Mesendoderm (in vitro differentiated cells): ENCODE data around the gene C1QB.

Experiments
- DNase-seq: peaks from one replicate; pipeline ENCODE4 v3.0.0; 2013
- H2AK5ac ChIP-seq: 2 replicates; pipeline ENCODE4 v1.6.1; 2013; ENCODE audit warnings: low read length, inconsistent platforms
- H2BK120ac ChIP-seq: 2 replicates; pipeline ENCODE4 v1.6.1; 2013; ENCODE audit warnings: low read depth, mild to moderate bottlenecking, low read length, moderate library complexity, mixed read lengths
- H2BK15ac ChIP-seq: replicated peaks from 2 replicates; pipeline ENCODE4 v1.6.1; 2013; ENCODE audit warnings: low read depth, mild to moderate bottlenecking, moderate library complexity
- H2BK5ac ChIP-seq: 2 replicates; pipeline ENCODE4 v1.6.1; 2013; ENCODE audit warnings: low read length, inconsistent platforms
- H3K18ac ChIP-seq: 2 replicates; pipeline ENCODE4 v1.6.1; 2013; ENCODE audit warnings: mild to moderate bottlenecking, low read length, mixed read lengths
- H3K23ac ChIP-seq: one replicate; pipeline ENCODE4 v1.6.1; 2013; ENCODE audit warnings: low read length
- H3K27ac ChIP-seq: 2 replicates; pipeline ENCODE4 v1.5.1; 2013; ENCODE audit warnings: low read depth, mild to moderate bottlenecking, inconsistent platforms, low read length, moderate library complexity
- H3K27me3 ChIP-seq: 2 replicates; pipeline ENCODE4 v1.6.1; 2013; ENCODE audit warnings: low read length, control low read depth, mild to moderate bottlenecking, inconsistent platforms; ENCODE audit not compliant: insufficient read depth, poor library complexity
- H3K36me3 ChIP-seq: 2 replicates; pipeline ENCODE4 v1.6.1; 2013; ENCODE audit warnings: low read length, inconsistent platforms; ENCODE audit not compliant: control insufficient read depth, insufficient read depth
- H3K4ac ChIP-seq: one replicate; pipeline ENCODE4 v1.6.1; 2013; ENCODE audit warnings: low read depth, mild to moderate bottlenecking, low read length, moderate library complexity
- H3K4me1 ChIP-seq: 2 replicates; pipeline ENCODE4 v1.6.1; 2013; ENCODE audit warnings: low read depth, low read length, inconsistent platforms; ENCODE audit not compliant: control insufficient read depth
- H3K4me2 ChIP-seq: 2 replicates; pipeline ENCODE4 v1.6.1; 2013; ENCODE audit warnings: low read length
- H3K4me3 ChIP-seq: 2 replicates; pipeline ENCODE4 v1.5.1; 2013; ENCODE audit warnings: mild to moderate bottlenecking, low read length
- H3K56ac ChIP-seq: one replicate; pipeline ENCODE4 v1.6.1; 2013; ENCODE audit warnings: low read length
- H3K79me1 ChIP-seq: 2 replicates; pipeline ENCODE4 v1.6.1; 2013; ENCODE audit warnings: low read length, inconsistent platforms
- H3K79me2 ChIP-seq: 2 replicates; pipeline ENCODE4 v1.6.1; 2013; ENCODE audit warnings: mild to moderate bottlenecking, low read length; ENCODE audit not compliant: control insufficient read depth, insufficient read depth
- H3K9ac ChIP-seq: 2 replicates; pipeline ENCODE4 v1.6.1; 2013; ENCODE audit warnings: low read length, inconsistent platforms
- H4K5ac ChIP-seq: one replicate; pipeline ENCODE4 v1.6.1; 2013; ENCODE audit warnings: low read length
- H4K8ac ChIP-seq: one replicate; pipeline ENCODE4 v1.6.1; 2013; ENCODE audit warnings: low read depth, mild to moderate bottlenecking, control low read depth, low read length, moderate library complexity
- WGBS: extraction: QIAGEN DNeasy Blood & Tissue Kit; methylation state at CpG from one replicate; pipeline ENCODE4 v1.1.7; 2013; ENCODE audit warnings: low lambda C conversion rate, missing lambda C conversion rate; ENCODE audit not compliant: insufficient coverage; ENCODE audit errors: extremely low coverage; 5-methylcytosine and 5-hydroxymethylcytosine counted together

The C1QB gene

DNA sequence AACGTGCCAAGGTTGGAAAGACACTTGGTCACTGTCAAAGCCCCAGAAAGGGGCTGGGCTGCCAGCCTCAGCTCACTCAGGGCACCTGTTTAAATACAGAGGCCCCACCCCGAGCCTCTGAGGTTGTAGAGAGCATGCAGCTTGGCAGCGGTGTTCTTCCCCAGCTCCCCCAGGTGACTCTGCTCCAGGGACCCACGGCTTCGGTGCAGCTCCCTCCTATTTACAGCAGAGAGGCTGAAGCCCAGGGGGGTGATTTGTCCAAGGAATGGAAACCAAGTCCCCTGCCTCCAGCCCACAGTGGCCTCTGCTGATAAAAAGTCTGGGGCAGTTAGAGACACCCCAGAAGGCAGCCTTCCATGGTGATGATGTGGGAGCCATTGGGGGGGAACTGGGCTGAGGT, 25.7 kb upstream of the C1QB start:
- no peaks in the 10 kb centered on the region for H3K27me3 ChIP-seq

DNA sequence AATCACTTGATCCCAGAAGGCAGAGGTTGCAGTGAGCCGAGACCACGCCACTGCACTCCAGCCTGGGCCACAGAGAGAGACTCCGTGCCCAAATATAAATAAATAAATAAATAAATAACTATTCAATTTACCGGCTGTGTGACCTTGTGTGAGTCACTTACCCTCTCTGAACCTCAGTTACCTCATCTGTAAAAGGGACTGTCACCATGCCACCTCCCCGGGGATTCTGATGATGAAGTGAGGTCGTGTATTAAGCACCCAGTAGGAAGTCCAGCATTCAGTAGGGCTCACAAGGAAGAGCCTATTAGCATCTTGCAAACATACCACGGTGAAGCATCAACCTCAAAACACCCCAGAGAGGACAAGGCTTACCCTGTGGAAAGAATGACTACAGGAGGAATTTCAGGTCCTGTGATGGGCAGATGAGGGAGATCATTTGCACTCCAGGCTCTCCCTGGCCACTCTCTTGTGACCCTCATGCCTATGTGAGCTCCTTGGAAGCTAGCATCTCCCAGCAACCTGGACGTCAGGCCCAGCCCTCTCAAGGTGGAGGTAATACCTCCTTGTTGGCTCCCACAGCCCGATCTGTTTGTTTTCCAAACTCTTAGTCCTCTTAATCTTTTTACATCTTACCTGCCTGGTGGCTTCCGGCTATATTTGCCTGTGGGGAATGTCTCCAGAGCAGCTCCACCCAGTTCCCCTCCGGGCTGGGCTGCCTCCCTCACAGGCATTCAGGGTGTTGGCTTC, 24.2 kb upstream of the C1QB start:
- Histone ChIP-seq H3K79me1 (no peaks in the 10 kb centered on the region), H3K4me2 (no peak overlapping the region), H2BK120ac (no peak overlapping the region), H2BK15ac (no peak overlapping the region), H3K36me3 (no peaks in the 10 kb centered on the region), H3K27ac (no peak overlapping the region), H3K4me3 (no peak overlapping the region), H3K23ac (peak overlapping the region; percentile 80), H3K79me2 (no peaks in the 10 kb centered on the region), H2AK5ac (no peak overlapping the region), H3K18ac (no peak overlapping the region), H4K5ac (no peak overlapping the region), H3K9ac (no peak overlapping the region), H3K27me3 (no peaks in the 10 kb centered on the region), H2BK5ac (no peak overlapping the region), H4K8ac (no peak overlapping the region), H3K56ac (peak overlapping the region; percentile 15), H3K4ac (no peak overlapping the region), H3K4me1 (peaks cover 4% of the 10 kb centered on the region)
- peak; percentile 52 for DNase-seq
- no CpG with 5 or more reads among the region's 11 CpGs for WGBS

More for the DNA sequence above, 25.7 kb upstream of the C1QB start:
- WGBS: no CpG with 5 or more reads among the region's 5 CpGs
- H2BK15ac ChIP-seq: no peak overlapping the region
- no peak overlapping the region for H3K4me3 ChIP-seq
- no peaks in the 10 kb centered on the region for H3K79me1 ChIP-seq
- H3K4ac ChIP-seq: no peak overlapping the region
- H3K4me2 ChIP-seq: no peak overlapping the region
- no peak overlapping the region for H2AK5ac ChIP-seq
- H3K9ac ChIP-seq: no peak overlapping the region
- H4K8ac ChIP-seq: no peak overlapping the region
- H3K56ac ChIP-seq: no peak overlapping the region
- H2BK5ac ChIP-seq: no peak overlapping the region
- no peaks in the 10 kb centered on the region for H3K79me2 ChIP-seq
- DNase-seq: no peak
- no peak overlapping the region for H2BK120ac ChIP-seq
- no peak overlapping the region for H3K27ac ChIP-seq
- no peaks in the 10 kb centered on the region for H3K36me3 ChIP-seq
- H3K18ac ChIP-seq: no peak overlapping the region
- H3K23ac ChIP-seq: no peak overlapping the region
- peaks cover 4% of the 10 kb centered on the region for H3K4me1 ChIP-seq
- H4K5ac ChIP-seq: no peak overlapping the region

DNA sequence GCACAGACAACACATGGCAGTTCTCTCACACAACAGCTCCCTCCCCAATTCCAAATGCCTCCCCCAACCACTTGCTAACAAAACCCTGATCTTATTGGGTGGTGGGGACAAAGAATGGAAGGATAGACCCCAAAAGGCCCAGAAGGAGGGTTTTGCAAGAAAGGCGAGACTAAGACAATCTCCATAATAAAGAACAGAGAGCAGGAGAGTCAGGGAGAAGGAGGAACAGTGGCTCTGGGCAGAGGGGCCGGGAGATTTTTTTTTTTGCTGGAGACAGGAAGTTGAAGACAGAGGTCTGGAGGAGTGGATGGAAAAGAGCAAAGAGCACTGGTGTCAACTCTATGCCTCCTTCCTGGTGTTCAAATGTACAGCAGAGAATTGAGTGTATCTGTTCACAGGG, 23.1 kb upstream of the C1QB start:
- Histone ChIP-seq H3K4me3 (no peak overlapping the region), H3K4ac (no peak overlapping the region), H3K27ac (no peak overlapping the region), H2AK5ac (no peak overlapping the region), H4K8ac (no peak overlapping the region), H4K5ac (no peak overlapping the region), H3K4me2 (no peak overlapping the region), H3K36me3 (no peaks in the 10 kb centered on the region), H3K18ac (no peak overlapping the region), H3K23ac (no peak overlapping the region), H3K27me3 (no peaks in the 10 kb centered on the region), H2BK120ac (no peak overlapping the region), H3K79me1 (no peaks in the 10 kb centered on the region), H3K9ac (no peak overlapping the region), H3K79me2 (no peaks in the 10 kb centered on the region), H3K4me1 (peaks cover 4% of the 10 kb centered on the region), H2BK5ac (no peak overlapping the region), H2BK15ac (no peak overlapping the region), H3K56ac (no peak overlapping the region)
- no peak for DNase-seq
- no CpG with 5 or more reads among the region's 2 CpGs for WGBS

DNA sequence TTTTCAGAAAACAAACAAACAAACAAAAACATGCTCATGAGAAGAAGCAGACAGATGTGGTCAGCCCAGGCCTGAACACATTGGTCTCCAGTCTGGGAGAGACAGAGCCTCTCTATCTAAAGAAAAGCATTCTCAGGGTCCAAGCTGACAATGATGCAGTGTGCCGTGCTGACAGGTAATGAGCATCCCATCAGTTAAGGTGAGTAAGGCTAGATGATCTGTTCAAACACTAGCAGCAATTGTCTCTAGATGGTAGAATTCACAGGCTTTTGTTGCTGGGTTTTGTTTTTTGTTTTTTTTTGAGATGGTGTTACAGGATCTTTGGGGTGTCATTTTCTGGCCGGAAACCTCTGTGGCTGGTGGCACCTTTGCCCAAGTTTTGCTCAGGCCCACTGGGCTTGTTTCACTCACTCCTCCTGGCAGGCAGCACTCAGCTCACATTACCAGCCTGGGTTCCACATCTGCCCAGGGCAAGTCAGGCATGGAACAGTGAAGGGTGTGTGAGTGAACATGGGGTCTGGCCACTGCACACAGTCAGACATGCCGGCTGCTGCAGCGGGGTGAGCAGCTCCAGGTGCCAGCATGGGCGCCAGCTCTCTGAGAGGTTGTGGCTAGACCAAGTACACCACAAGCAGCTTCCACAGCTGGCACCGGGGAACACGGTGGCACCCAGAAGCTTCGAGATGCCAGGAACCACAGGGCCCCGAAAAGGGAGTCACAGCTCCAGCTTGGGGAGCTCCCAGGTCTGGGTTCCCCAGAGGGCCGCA, 19.2 kb upstream of the C1QB start:
- H3K27ac ChIP-seq: no peak overlapping the region
- H3K36me3 ChIP-seq: no peaks in the 10 kb centered on the region
- H3K4me3 ChIP-seq: no peak overlapping the region
- H3K4ac ChIP-seq: no peak overlapping the region
- no peak overlapping the region for H3K4me2 ChIP-seq
- peaks cover 4% of the 10 kb centered on the region for H3K4me1 ChIP-seq
- no peaks in the 10 kb centered on the region for H3K79me2 ChIP-seq
- H3K9ac ChIP-seq: no peak overlapping the region
- H3K56ac ChIP-seq: no peak overlapping the region
- H3K18ac ChIP-seq: no peak overlapping the region
- no peak for DNase-seq
- no peak overlapping the region for H4K5ac ChIP-seq
- no peaks in the 10 kb centered on the region for H3K27me3 ChIP-seq
- no peaks in the 10 kb centered on the region for H3K79me1 ChIP-seq
- no CpG with 5 or more reads among the region's 10 CpGs for WGBS
- no peak overlapping the region for H2BK120ac ChIP-seq
- H2BK5ac ChIP-seq: no peak overlapping the region
- no peak overlapping the region for H3K23ac ChIP-seq
- no peak overlapping the region for H4K8ac ChIP-seq
- no peak overlapping the region for H2AK5ac ChIP-seq
- H2BK15ac ChIP-seq: no peak overlapping the region

DNA sequence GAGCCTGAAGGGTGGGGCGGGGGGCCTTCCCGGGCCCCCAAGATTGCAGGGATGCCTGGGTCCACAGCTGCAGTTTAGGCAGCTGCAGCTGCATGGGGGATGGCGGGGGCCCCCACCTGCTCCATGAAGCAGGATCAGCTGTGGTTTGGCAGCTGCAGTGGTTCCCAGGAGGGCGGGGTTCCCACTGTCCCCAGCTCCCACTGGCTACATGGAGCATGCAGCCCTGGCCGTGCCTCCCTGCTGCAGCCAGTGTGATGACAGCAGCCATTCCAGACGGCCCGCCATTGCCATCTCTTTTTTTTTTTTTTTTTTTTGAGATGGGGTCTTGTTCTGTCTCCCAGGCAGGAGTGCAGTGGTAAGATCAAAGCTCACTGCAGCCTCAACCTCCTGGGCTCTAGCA, 17.6 kb upstream of the C1QB start:
- no peaks in the 10 kb centered on the region for H3K27me3 ChIP-seq
- no peak overlapping the region for H3K9ac ChIP-seq
- WGBS: no CpG with 5 or more reads among the region's 7 CpGs
- H3K79me1 ChIP-seq: no peaks in the 10 kb centered on the region
- no peak overlapping the region for H2BK15ac ChIP-seq
- H4K8ac ChIP-seq: no peak overlapping the region
- H3K56ac ChIP-seq: no peak overlapping the region
- no peak overlapping the region for H2BK5ac ChIP-seq
- H3K23ac ChIP-seq: no peak overlapping the region
- no peaks in the 10 kb centered on the region for H3K4me1 ChIP-seq
- no peak overlapping the region for H3K18ac ChIP-seq
- no peak overlapping the region for H2AK5ac ChIP-seq
- no peak for DNase-seq
- H3K79me2 ChIP-seq: no peaks in the 10 kb centered on the region
- no peak overlapping the region for H3K4me3 ChIP-seq
- no peaks in the 10 kb centered on the region for H3K36me3 ChIP-seq
- no peak overlapping the region for H4K5ac ChIP-seq
- H3K4me2 ChIP-seq: no peak overlapping the region
- H3K27ac ChIP-seq: no peak overlapping the region
- H2BK120ac ChIP-seq: no peak overlapping the region
- no peak overlapping the region for H3K4ac ChIP-seq
